GM19438 (cell line): ENCODE data around the gene PREX1.
"Not testable (repeated sequence)": the region's sequence is repeated elsewhere in the genome, so short reads cannot be mapped to it uniquely, and the experiment has no call there.

Experiments
- ATAC-seq: cut with Tn5 transposase; IDR thresholded peaks from one replicate; pipeline ENCODE4 v1.9.1; 2021; ENCODE audit warnings: low read depth; ENCODE audit not compliant: unreplicated experiment

PREX1 gene

GRCh38 chr20:48779435-48779834, 48.4 kb downstream of the PREX1 start:
- ATAC-seq = no peak

- no peak for ATAC-seq
Observed at GRCh38 chr20:48777821-48778220, 50.0 kb downstream of the PREX1 start.

- ATAC-seq = no peak
Observed at GRCh38 chr20:48777005-48777404, 50.8 kb downstream of the PREX1 start.

GRCh38 chr20:48776306-48776705, 51.5 kb downstream of the PREX1 start:
- ATAC-seq = no peak

- ATAC-seq = not testable (repeated sequence)
Observed at GRCh38 chr20:48775545-48775944, 52.3 kb downstream of the PREX1 start.

GRCh38 chr20:48774696-48775095, 53.1 kb downstream of the PREX1 start:
- no peak for ATAC-seq

GRCh38 chr20:48773837-48774418, 53.9 kb downstream of the PREX1 start:
- no peak for ATAC-seq

GRCh38 chr20:48772183-48772976, 55.4 kb downstream of the PREX1 start:
- ATAC-seq = no peak

GRCh38 chr20:48771542-48771941, 56.3 kb downstream of the PREX1 start:
- ATAC-seq = no peak

- ATAC-seq = no peak
Observed at GRCh38 chr20:48770700-48771442, 56.9 kb downstream of the PREX1 start.

- ATAC-seq = no peak
Observed at GRCh38 chr20:48769069-48769983, 58.5 kb downstream of the PREX1 start.

GRCh38 chr20:48766961-48767960, 60.5 kb downstream of the PREX1 start:
- no peak for ATAC-seq

GRCh38 chr20:48766205-48766604, 61.6 kb downstream of the PREX1 start:
- ATAC-seq = no peak

GRCh38 chr20:48765359-48765758, 62.4 kb downstream of the PREX1 start:
- no peak for ATAC-seq

- ATAC-seq = no peak
Observed at GRCh38 chr20:48763216-48763914, 64.4 kb downstream of the PREX1 start.

- ATAC-seq = no peak
Observed at GRCh38 chr20:48761874-48762273, 65.9 kb downstream of the PREX1 start.

GRCh38 chr20:48761023-48761785, 66.6 kb downstream of the PREX1 start:
- no peak for ATAC-seq

GRCh38 chr20:48760403-48760983, 67.3 kb downstream of the PREX1 start:
- ATAC-seq = no peak
